NCI-H2029 (cell line): ENCODE results near the gene GKAP1.
"Not testable (repeated sequence)": the region's sequence is repeated elsewhere in the genome, so short reads cannot be mapped to it uniquely, and the experiment has no call there.

Source experiments
- DNase-seq: peaks from one replicate; lab custom pipeline; 2025; lab: John Stamatoyannopoulos, UW

The GKAP1 gene

DNA sequence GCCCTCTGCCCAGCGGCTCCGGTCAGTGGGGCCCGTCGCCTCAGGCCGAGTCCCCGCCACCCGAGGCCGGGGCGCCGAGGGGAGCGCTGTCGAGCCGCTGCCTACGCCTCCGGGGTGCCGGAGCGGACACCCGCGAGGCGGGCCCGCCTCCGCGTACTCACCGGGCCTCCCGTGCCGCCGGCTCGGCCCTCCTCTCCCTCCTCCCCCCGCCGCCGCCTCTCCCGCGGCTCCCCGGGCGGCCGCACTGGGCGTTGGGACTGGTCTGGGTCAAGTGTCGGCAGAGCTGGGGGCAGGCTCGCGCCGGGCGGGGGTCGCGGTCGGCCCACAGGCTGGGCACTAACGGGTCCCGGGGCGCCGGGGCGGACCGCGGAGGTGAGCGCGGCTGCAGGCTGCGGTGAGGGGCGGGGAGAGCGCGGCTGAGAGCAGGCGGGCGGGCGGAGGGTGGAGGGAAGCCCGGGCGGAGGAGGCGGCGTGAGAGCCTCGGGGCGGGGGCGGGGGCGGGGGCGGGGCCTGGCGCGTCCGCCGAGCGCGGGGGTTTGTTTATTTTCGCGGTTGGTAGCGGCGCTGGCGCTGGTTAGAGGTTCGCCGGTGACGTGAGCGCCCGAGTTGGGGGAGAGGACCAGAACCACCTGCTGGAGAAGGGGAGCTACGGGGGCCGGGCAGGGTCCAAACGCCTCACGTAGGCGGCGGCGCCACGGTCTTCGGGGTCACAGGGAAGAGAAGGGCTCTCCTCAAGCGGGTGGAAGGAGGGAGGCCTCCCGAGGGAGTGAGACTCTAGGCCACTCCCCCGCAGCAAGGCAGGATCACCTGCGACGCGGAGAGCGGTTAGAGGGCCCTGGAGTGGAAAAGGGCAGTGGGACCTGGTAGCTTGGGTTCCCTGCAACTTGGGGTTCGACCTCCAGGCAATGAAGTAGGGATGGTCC lies at the start of gene GKAP1:
Gene GKAP1, minus strand, starts transcription at position 414 of the 923 bp plus-strand sequence. CDS start 11,252 bp downstream, outside the sequence.
- DNase-seq = peak; percentile 48

DNA sequence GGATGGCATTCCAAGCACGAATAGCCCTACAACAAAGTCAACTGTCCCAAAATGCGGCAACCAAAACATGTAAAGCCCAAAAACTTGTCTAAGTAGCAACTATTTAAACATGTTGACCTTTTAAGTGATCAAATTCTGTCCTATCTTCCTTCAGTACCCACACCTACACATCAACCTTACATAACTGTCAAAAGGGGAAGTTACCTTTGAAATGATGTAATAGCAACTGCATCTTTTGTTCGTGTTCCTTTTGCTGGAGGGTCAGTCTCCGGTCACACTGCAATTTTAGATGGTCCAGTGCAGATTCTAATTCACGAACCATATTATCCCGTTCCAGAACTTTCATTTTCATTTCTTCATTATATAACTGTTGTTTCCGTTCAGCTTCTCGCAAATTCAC lies 32.3 kb upstream of the GKAP1 start:
- DNase-seq = not testable (repeated sequence)

DNA sequence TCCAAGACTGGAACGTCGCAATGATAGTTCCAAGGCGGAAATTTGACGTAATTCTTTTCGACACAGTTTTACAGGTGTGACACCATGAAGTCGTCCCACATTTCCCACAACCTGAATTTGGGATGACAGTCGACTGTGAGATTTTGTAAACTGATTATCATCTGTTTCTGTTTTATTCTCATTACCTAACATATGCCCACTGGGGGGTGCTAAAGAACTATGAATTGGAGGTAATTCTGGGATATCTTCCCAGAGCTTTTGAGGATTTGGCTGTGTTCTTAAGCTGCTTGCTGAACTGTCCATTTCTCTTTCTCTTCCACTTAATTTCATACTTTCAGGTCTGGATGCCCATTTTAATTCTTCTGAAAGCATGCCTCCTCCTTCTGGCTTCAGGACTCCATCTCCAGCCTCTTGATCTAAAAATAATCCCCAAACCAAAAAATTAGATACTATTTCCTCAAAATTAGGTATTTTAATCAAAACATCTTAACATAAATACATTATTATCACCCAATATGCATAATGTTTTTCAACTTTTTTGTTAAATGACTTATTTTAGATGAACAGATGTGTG lies 19.6 kb upstream of the GKAP1 start:
- DNase-seq = not testable (repeated sequence)

DNA sequence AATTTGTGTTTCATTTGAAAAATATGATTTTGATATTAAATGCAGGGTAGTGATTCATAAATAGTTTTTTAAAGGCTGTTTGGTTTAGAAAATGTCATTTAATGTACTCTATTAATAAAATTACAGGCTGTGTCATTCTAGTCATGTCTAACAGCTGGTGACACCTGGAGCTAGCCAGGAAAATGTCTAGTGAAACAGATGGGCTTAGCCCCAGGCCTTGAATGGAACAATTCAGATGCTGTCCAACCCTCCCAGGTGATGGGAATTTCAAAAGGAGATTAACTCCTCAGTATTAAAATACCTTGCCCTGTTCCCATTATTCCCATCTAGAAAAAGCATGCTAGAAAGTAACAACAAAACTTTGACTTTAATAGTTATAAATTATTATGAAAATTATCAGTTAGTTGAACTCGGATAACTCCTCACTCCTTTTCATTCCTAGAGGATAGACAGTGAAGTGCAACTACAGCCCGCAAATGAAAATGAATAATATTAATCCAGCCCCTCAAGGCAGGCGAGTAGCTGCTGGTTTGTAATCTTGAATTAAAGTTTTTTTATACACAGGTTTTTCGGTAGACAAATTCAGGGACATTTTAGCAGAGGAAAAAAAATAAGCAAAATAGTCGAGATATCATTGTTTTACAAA lies 13.0 kb upstream of the GKAP1 start:
- not testable (repeated sequence) for DNase-seq

DNA sequence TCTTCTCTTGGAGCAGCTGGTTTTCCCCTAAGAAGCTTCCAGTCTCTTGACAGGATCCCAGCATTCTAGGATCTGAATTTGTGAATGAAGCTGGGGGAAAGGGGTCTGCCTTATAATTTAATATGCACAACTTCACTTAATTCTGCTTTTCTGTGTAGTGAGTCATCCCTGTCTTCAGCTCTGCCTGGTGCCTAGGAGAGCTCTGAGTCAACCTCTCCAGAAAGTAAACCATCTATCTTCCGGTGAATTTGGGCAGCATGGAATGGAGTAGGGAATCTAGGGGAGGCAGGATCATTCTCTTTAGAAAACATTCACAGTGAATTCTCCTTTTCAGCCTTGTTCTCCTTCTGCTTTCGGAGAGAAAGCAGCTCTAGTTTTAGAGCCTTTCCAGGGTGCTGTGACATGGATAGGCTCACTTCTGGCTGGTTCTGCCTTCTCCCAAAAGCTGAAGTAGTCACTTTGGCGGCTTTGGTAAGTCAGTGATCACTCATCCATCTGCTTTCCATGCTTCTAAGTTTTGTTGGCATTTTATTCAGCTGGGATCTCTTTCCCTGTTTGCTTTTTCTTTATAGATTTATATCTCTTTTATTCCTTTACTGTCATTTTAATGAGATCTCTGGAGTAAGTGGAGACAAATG lies 7.5 kb upstream of the GKAP1 start:
- not testable (repeated sequence) for DNase-seq

DNA sequence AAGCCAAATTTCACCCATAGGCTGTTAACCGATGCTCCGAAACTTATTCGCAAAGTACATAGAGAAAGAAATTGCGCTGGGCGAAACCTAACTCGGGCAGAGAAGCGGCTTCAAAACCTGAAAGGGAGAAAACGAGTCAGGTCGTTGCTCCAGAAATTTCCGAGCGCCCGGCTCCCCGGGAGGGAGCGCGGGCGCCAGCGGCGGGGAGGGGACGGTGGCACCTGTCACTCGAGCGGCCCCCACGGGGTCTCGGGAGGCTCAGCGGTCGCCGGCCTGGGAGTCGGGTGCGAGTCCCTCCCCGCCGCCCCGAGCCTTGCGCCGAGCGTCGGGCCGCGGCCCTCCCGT lies 586 bp downstream of the GKAP1 start:
- DNase-seq = not testable (repeated sequence)

DNA sequence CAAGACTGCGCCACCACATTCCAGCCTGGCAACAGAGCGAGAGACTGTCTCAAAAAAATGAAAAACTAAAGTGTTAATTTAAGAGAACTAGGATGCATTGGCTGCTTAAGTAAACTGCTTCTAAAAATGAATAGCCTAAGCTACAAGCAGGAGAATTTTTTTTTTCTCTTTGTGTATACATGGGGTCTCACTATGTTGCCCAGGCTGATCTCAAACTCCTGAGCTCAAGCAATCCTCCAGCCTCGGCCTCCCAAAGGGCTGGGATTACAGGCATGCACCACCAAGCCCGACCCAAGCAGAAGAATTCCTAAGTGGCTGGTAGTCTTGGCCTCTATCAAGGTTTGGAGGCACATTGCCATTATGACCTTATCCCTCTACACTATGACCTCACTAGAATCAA lies 2.4 kb downstream of the GKAP1 start:
- not testable (repeated sequence) for DNase-seq

DNA sequence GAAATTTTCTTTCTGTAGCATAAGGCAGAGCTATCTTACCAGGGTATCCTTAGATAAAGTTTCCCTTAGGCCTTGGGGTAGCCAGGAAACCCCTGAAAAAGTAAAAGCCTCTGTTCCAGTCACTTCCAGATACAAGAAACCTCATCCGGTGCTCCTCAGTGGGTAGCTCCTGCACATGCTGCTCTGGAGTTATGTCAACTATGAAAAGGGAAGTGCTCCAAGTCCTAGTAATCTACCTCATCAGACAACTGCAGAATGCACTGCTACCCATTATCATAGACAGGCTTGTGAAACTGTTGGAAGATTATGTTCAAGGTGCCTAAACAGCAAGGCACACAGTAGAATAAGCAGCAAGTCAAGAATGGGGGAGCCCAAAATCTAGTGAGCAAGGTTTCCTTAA lies 8.4 kb downstream of the GKAP1 start:
- DNase-seq = not testable (repeated sequence)

DNA sequence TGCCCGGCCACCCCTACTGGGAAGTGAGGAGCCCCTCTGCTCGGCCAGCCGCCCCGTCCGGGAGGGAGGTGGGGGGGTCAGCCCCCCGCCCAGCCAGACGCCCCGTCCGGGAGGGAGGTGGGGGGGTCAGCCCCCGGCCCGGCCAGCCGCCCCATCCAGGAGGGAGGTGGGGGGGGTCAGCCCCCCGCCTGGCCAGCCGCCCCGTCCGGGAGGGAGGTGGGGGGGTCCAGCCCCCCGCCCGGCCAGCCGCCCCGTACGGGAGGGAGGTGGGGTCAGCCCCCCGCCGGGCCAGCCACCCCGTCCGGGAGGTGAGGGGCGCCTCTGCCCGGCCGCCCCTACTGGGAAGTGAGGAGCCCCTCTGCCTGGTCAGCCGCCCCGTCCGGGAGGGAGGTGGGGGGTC lies 13.1 kb downstream of the GKAP1 start:
- not testable (repeated sequence) for DNase-seq

DNA sequence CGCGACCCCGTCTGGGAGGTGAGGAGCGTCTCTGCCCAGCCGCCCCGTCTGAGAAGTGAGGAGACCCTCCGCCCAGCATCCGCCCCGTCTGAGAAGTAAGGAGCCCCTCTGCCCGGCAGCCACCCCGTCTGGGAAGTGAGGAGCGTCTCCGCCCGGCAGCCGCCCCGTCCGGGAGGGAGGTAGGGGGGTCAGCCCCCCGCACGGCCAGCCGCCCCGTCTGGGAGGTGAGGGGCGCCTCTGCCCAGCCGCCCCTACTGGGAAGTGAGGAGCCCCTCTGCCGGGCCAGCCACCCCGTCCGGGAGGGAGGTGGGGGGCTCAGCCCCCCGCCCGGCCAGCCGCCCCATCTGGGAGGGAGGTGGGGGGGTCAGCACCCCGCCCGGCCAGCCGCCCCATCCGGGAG lies 13.6 kb downstream of the GKAP1 start:
- DNase-seq = not testable (repeated sequence)

DNA sequence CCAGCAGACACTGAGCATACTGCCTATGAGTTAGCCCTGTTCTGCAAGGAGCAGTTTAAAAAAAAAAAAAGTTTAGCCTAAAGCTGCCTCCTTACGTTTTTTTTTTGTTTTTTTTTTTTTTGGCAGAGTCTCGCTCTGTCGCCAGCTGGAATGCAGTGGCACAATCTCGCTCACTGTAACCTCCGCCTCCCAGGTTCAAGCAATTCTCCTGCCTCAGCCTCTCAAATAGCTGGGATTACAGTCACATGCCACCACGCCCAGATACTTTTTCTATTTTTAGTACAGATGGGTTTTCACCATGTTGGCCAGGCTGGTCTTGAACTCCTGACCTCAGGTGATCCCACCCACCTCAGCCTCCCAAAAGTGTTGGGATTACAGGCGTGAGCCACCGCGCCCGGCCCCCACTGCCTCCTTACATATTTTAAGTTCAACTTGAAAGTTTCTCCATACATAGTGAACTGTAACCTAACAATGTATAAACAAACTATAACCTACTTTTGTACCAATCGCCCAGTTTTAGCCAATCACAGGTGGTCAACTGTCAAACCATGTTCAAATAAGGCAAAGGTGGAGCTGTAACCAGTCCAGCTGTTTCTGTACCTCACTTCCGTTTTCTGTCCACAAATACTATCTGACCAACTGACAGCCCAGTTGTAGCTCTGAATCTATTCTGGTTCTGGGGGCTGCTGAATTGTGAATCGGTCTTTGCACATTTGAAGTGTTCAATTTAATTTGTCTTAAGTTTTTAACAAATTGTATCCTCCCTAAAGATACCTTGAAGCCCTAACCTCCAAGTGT lies 17.1 kb downstream of the GKAP1 start:
- DNase-seq = no peak

DNA sequence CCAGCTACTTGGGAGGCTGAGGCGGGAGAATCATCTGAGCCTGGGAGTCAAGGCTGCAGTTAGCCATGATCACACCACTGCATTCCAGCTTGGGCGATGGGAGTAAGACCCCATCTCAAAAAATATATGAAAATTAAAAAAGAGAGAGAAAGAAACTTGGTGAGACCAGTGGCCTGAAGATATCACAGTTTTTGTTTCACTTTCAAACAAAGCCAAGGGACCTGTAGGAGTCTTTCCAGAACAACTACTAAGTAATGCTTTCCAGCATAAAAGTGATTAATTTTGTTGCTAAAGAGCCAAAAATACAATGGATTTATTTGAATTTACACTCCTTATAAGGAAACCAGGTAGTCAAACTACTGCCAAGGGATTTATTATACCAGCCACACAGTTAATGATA lies 23.5 kb downstream of the GKAP1 start:
- no peak for DNase-seq

DNA sequence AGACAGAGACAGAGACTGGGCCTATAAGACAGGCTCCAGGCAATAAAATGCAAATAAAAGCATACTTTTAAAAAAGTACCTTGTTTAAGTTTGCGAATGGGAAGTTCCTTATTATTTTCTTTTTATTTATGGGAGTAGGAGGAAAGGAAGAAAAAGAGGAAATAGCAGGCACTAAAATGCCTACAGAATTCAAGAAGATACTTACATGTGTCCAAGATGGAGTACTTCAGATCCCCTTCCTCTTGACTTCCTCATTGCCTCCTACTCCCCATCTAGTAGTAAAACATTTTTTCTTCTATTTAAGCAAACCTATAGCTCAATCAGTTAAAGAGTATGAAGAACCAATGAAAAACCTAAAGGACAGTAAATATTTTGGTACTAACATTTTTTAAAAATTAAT lies 24.8 kb downstream of the GKAP1 start:
- no peak for DNase-seq

DNA sequence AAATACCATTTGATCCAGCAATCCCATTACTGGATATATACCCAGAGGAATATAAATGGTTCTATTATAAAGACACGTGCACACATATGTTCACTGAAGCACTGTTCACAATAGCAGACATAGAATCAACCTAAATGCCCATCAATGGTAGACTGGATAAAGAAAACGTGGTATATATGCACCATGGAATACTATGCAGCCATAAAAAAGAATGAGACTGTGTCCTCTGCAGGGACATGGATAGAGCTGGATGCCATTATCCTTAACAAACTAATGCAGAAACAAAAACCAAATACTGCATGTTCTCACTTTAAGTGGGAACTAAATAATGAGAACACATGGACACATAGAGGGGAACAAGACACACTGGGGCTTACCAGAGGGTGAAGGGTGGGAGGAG lies 39.4 kb downstream of the GKAP1 start:
- no peak for DNase-seq

DNA sequence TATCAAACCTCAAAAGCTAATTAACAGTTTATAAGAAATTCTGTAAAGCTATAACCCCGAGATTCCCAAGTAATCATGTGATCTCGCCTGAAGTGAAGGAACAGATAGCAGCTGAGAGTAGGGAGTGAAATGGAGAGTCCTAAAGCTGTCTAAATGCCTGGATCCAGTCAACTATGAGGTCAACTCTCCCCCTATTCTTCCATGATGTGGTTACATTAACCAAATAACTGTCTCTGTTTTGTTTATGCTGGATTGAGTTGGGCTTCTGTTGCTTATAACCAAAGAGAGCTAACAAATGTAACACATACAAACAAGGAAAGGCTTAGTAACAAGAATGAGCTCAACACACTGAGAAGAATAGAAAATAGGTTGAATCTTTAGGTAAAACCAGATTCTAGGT lies 41.6 kb downstream of the GKAP1 start:
- no peak for DNase-seq

DNA sequence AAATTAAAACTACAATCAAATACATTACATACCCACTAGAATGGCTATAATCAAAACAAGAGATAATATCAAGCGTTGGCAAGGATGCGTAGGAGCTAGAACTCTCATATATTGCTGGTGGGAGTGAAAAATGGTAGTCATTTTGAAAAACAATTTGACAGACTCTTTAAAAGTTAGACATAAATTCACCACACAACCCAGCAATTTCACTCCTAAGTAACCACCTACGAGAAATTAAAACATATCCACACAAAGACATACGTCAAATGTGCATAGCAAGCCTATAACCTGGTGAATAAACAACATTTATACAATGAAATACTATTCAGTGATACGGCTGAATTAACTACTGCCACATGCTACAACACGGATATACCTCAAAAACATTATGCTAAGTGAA lies 44.7 kb downstream of the GKAP1 start:
- no peak for DNase-seq

DNA sequence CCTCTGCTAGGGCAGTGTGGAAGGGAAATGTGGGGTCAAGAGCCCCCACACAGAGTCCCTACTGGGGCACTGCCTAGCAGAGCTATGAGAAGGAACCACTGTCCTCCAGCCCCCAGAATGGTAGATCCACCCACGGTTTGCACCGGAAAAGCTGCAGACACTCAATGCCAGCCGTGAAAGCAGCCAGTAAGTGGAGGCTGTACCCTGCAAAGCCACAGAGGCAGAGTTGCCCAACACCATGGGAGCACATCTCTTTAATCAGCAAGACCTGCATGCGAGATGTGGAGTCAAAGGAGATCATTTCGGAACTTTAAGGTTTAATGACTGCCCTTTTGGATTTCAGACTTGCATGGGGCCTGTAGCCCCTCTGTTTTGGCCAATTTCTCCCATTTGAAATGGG lies 52.2 kb downstream of the GKAP1 start:
- no peak for DNase-seq

DNA sequence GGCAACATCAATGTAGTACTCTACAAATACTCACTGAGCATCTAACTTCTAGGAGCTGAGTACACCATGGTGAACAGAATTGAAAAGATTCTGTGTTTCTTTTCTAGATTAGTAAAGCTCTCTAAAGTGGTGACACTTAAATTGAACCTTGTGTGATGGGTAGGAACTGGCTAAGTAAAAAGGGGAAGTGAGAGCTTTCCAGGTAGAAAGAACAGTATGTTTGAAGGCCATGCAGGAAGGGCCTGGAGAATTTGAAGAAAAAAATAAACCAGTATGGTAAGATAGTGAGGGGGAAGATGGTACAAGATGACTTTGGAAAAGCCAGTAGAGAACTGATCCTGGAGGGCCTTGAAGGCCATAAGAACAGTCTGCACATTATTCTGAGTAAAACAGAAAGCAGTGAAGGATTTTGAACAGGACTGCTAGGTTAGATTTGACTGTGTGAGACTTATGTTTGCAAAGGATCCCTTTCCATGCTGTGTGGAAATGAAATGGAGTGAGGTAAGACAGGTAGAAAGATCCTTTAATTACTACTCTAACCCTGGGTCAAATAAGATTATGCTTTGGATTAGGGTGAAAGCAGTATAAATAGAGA lies 63.1 kb downstream of the GKAP1 start:
- DNase-seq = no peak

DNA sequence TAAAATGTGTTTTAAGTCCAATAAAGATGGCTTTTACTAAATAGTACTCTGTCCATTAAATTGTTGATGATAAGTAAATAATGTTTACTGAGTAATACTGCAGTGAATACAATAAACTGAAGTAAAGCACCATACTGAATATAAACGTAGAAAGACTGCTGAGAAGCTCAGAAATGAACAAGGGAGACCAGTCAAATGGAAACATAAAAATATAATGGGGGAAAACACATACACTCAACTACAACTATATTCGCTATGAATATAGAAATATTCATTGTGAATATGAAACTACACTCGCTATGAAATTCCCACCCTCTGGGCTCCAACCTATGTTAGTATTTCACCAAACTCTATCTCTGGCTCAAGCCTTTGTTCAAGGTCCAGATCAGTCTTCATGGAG lies 67.9 kb downstream of the GKAP1 start:
- DNase-seq = no peak

DNA sequence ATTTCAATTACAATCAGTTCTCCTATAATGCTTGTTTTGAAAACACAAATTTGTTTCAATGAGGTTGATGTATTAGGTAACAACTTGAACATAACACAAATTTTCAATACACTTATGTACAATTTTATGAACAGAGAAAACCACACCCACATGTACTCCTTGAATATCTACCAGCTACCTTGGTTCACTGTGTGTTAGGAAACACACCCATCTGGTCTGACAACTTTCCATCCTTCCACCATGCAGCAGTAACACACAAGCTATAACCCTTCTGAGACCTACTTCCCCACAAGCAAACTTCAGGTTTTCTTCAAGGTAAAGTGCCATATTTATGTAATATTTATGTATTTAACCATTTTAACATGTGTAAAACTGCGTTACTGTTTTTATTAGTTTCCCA lies 73.4 kb downstream of the GKAP1 start:
- no peak for DNase-seq

DNA sequence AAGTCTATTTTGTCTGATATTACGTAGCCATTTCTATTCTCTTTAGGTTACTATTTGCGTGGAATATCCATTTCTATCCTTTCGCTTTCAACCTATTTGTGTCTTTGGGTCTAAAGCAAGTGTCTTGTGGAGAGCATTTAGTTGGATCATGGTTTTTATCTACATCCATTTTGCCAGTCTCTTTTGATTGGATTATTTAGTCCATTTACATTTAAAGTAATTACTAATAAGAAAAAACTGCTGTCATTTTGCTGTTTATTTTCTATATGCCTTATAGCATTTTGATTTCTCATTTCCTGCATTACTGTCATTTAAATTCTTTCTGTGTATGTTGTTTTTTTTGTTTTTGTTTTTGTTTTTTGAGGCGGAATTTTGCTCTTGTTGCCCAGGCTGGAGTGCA lies 83.8 kb downstream of the GKAP1 start:
- DNase-seq = no peak
